MM.1S (cell line): ENCODE data around the gene ULK4.

ENCODE experiments used
- DNase-seq: peaks from one replicate; pipeline ENCODE4 v3.0.0-alpha.2; 2015
- H2AFZ ChIP-seq: fragments of 300-600 bp; sonication (generic); 2 replicates; pipeline ENCODE4 v1.6.0; 2016; ENCODE audit warnings: antibody characterized with exemption, low read length
- H3F3A ChIP-seq: fragments of 300-600 bp; sonication (generic); 2 replicates; pipeline ENCODE4 v1.6.1; 2016; ENCODE audit warnings: mild to moderate bottlenecking, antibody characterized with exemption, low read length, moderate library complexity, mixed read lengths; ENCODE audit not compliant: insufficient read depth
- H3K27ac ChIP-seq: fragments of 300-600 bp; sonication (generic); 2 replicates; pipeline ENCODE4 v1.5.1; 2016; ENCODE audit warnings: mild to moderate bottlenecking, low read length
- H3K27me3 ChIP-seq: fragments of 300-600 bp; sonication (generic); replicated peaks from 2 replicates; pipeline ENCODE4 v1.6.0; 2016; ENCODE audit warnings: low read length; ENCODE audit not compliant: insufficient read depth
- H3K36me3 ChIP-seq: fragments of 300-600 bp; sonication (generic); replicated peaks from 2 replicates; pipeline ENCODE4 v1.6.1; 2016; ENCODE audit warnings: mild to moderate bottlenecking, low read length, mixed read lengths; ENCODE audit not compliant: insufficient read depth
- H3K4me1 ChIP-seq: fragments of 300-600 bp; sonication (generic); 2 replicates; pipeline ENCODE4 v1.6.1; 2016; ENCODE audit warnings: low read length, mixed read lengths
- H3K4me2 ChIP-seq: fragments of 300-600 bp; sonication (generic); 2 replicates; pipeline ENCODE4 v1.6.0; 2016; ENCODE audit warnings: low read depth, low read length
- H3K4me3 ChIP-seq: fragments of 300-600 bp; sonication (generic); 2 replicates; pipeline ENCODE4 v1.5.1; 2016; ENCODE audit warnings: low read length, mixed read lengths
- H3K79me2 ChIP-seq: fragments of 300-600 bp; sonication (generic); 2 replicates; pipeline ENCODE4 v1.6.1; 2016; ENCODE audit warnings: mixed run types, low read length, mixed read lengths
- H3K9ac ChIP-seq: fragments of 300-600 bp; sonication (generic); 2 replicates; pipeline ENCODE4 v1.6.1; 2016; ENCODE audit warnings: low read length, mixed read lengths
- H3K9me2 ChIP-seq: fragments of 300-600 bp; sonication (generic); replicated peaks from 2 replicates; pipeline ENCODE4 v1.6.1; 2016; ENCODE audit warnings: mild to moderate bottlenecking, low read length, mixed read lengths; ENCODE audit not compliant: insufficient read depth
- H3K9me3 ChIP-seq: fragments of 300-600 bp; sonication (generic); replicated peaks from 2 replicates; pipeline ENCODE4 v1.6.1; 2016; ENCODE audit warnings: mild to moderate bottlenecking, low read length, mixed read lengths; ENCODE audit not compliant: insufficient read depth
- H4K20me1 ChIP-seq: fragments of 300-600 bp; sonication (generic); 2 replicates; pipeline ENCODE4 v1.6.1; 2016; ENCODE audit warnings: mild to moderate bottlenecking, low read length, moderate library complexity, mixed read lengths; ENCODE audit not compliant: insufficient read depth
- EZH2 ChIP-seq: fragments of 300-600 bp; sonication (generic); optimal IDR thresholded peaks from 2 replicates; pipeline ENCODE3; 2017; ENCODE audit warnings: low read depth, mild to moderate bottlenecking, antibody characterized with exemption, low read length, mixed read lengths
- EZH2phosphoT487 ChIP-seq: fragments of 300-600 bp; sonication (generic); IDR thresholded peaks from 2 replicates; pipeline ENCODE4 v1.6.1; 2018; ENCODE audit warnings: antibody characterized with exemption, low read length
- TF ChIP-seq, protein P1 (sequence below): fragments of 300-600 bp; sonication (generic); IDR thresholded peaks from 2 replicates; pipeline ENCODE4 v1.5.1; 2016; ENCODE audit warnings: antibody characterized with exemption, low read length, mixed read lengths

ULK4 gene

DNA sequence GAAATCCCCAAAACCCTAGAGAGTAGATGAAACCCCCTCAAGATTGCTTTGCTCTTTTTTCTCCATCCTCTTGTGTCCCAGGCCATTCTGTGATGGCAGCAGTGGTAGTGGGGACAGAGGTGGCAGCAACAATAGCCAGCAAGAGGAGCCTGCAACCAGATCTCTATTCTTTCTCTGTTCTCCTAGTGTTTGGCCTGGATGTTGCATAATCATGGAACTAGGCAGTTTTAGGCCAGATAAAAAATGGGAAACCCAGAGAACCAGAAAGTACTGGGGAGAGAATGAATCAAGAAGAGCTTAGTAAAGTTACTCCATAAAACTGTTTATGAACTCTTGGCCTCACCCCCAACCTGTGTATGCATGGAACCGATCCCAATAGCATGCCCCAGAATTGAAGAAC is 710.3 kb downstream of the ULK4 start:
- no peaks in the 10 kb centered on the region for H3K9me2 ChIP-seq
- H2AFZ ChIP-seq, result no peak overlapping the region
- H3K9ac ChIP-seq, result no peak overlapping the region
- H4K20me1 ChIP-seq, result no peaks in the 10 kb centered on the region
- H3K4me1 ChIP-seq, result no peaks in the 10 kb centered on the region
- no peaks in the 10 kb centered on the region for H3K9me3 ChIP-seq
- no peaks in the 10 kb centered on the region for H3K79me2 ChIP-seq
- H3K4me3 ChIP-seq, result no peak overlapping the region
- H3K27ac ChIP-seq, result no peak overlapping the region
- H3K4me2 ChIP-seq, result no peak overlapping the region
- H3K36me3 ChIP-seq, result no peaks in the 10 kb centered on the region
- H3K27me3 ChIP-seq, result no peaks in the 10 kb centered on the region
- no peak for DNase-seq
- TF ChIP-seq, protein P1, sequence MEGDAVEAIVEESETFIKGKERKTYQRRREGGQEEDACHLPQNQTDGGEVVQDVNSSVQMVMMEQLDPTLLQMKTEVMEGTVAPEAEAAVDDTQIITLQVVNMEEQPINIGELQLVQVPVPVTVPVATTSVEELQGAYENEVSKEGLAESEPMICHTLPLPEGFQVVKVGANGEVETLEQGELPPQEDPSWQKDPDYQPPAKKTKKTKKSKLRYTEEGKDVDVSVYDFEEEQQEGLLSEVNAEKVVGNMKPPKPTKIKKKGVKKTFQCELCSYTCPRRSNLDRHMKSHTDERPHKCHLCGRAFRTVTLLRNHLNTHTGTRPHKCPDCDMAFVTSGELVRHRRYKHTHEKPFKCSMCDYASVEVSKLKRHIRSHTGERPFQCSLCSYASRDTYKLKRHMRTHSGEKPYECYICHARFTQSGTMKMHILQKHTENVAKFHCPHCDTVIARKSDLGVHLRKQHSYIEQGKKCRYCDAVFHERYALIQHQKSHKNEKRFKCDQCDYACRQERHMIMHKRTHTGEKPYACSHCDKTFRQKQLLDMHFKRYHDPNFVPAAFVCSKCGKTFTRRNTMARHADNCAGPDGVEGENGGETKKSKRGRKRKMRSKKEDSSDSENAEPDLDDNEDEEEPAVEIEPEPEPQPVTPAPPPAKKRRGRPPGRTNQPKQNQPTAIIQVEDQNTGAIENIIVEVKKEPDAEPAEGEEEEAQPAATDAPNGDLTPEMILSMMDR, result no peak
- TF ChIP-seq EZH2phosphoT487, result no peak
- TF ChIP-seq EZH2, result no peak
- no peaks in the 10 kb centered on the region for H3F3A ChIP-seq

DNA sequence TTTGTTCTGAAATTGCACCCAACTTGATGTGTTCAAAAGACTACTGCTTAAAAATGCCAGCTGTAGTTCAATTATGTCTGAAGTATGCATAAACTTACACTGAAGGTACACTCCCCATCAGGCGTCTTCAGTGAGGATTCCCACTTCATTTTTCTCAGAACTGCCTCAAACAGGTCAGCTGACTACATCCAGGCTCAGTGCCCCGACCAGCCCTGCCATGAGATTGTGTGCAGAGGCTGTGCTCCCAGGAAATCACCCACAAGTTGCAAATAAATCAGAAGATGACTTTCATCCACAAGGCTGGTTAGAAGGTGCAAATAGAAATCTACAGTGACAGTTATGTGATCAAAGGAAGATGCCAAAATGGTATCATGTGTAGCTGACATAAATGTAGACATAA is 711.1 kb downstream of the ULK4 start:
- Histone ChIP-seq H3K27me3 (no peaks in the 10 kb centered on the region), H4K20me1 (no peaks in the 10 kb centered on the region), H3K9me2 (no peaks in the 10 kb centered on the region), H3K36me3 (no peaks in the 10 kb centered on the region), H3K27ac (no peak overlapping the region), H3K4me2 (no peak overlapping the region), H3K9me3 (no peaks in the 10 kb centered on the region), H3K4me1 (no peaks in the 10 kb centered on the region), H2AFZ (no peak overlapping the region), H3K4me3 (no peak overlapping the region), H3K9ac (no peak overlapping the region), H3K79me2 (no peaks in the 10 kb centered on the region), H3F3A (no peaks in the 10 kb centered on the region)
- no peak for DNase-seq
- TF ChIP-seq EZH2 (no peak), EZH2phosphoT487 (no peak)
- TF ChIP-seq, protein P1, result no peak

DNA sequence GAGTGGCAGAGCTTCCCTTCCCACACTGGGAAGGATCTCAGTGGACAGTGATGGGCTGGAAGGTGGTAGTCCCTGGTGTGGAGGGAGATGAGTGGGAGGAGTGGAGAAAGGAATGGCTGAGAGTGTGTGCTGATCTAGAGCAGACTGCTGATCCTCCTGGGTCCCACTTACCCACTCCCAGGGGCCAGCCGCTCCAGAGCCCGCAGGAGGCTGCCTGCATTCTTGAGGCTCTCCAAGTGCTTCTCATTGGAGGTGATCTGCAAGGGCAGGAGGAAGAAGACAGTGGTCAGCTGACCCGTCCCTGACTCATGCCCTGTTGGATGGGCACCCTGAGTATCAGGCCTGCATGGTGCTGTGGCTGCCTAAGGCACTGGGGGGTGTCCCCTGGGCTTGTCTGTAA is 712.6 kb downstream of the ULK4 start:
- H3K9ac ChIP-seq, result no peak overlapping the region
- H3K36me3 ChIP-seq, result no peaks in the 10 kb centered on the region
- no peak for DNase-seq
- no peaks in the 10 kb centered on the region for H3K4me1 ChIP-seq
- no peak overlapping the region for H3K4me3 ChIP-seq
- H3F3A ChIP-seq, result no peaks in the 10 kb centered on the region
- no peaks in the 10 kb centered on the region for H4K20me1 ChIP-seq
- H2AFZ ChIP-seq, result no peak overlapping the region
- H3K27ac ChIP-seq, result no peak overlapping the region
- TF ChIP-seq EZH2, result no peak
- TF ChIP-seq, protein P1, result no peak
- TF ChIP-seq EZH2phosphoT487, result no peak
- H3K9me2 ChIP-seq, result no peaks in the 10 kb centered on the region
- no peak overlapping the region for H3K4me2 ChIP-seq
- H3K79me2 ChIP-seq, result no peaks in the 10 kb centered on the region
- H3K9me3 ChIP-seq, result no peaks in the 10 kb centered on the region
- no peaks in the 10 kb centered on the region for H3K27me3 ChIP-seq

DNA sequence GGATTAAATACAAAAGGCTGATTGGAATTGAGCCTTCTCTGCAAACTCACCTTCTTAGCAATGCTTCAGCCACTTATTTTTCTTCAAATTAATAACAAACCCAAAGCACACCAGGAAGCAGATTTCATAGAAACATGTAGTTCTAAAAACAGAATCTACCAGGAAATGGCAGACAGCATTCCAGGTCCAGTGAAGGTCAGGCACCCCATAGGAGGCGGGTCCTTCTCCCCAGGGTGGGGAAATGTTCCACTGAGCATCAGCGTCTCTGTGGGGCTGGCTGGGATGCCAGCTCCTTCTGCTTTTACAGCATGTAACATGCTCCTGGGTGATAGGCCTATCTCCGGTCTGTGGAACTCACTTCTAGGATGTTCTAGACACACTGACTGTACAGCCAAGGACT is 713.4 kb downstream of the ULK4 start:
- H3K4me2 ChIP-seq, result no peak overlapping the region
- no peaks in the 10 kb centered on the region for H3F3A ChIP-seq
- no peaks in the 10 kb centered on the region for H3K79me2 ChIP-seq
- no peak overlapping the region for H2AFZ ChIP-seq
- DNase-seq, result no peak
- no peak for TF ChIP-seq EZH2phosphoT487
- TF ChIP-seq EZH2, result no peak
- TF ChIP-seq, protein P1, result no peak
- H3K36me3 ChIP-seq, result no peaks in the 10 kb centered on the region
- no peak overlapping the region for H3K4me3 ChIP-seq
- no peaks in the 10 kb centered on the region for H3K4me1 ChIP-seq
- H3K9ac ChIP-seq, result no peak overlapping the region
- H3K27me3 ChIP-seq, result no peaks in the 10 kb centered on the region
- no peaks in the 10 kb centered on the region for H3K9me3 ChIP-seq
- no peak overlapping the region for H3K27ac ChIP-seq
- H4K20me1 ChIP-seq, result no peaks in the 10 kb centered on the region
- H3K9me2 ChIP-seq, result no peaks in the 10 kb centered on the region
